HUES6 (cell line): ENCODE measurements around the gene CETP.
A peak's percentile ranks its signal among the peaks of the same experiment; 100 is the strongest.
"Not testable (repeated sequence)": the region's sequence is repeated elsewhere in the genome, so short reads cannot be mapped to it uniquely, and the experiment has no call there.

Experiments used
- H3K27ac ChIP-seq: 2 replicates; pipeline ENCODE4 v1.7.0; 2013; ENCODE audit warnings: low read depth, mild to moderate bottlenecking, low read length, inconsistent platforms
- H3K27me3 ChIP-seq: 2 replicates; pipeline ENCODE4 v1.6.1; 2013; ENCODE audit warnings: low read length; ENCODE audit not compliant: control insufficient read depth, insufficient read depth
- H3K36me3 ChIP-seq: 2 replicates; pipeline ENCODE4 v1.6.1; 2013; ENCODE audit warnings: low read length; ENCODE audit not compliant: control insufficient read depth, insufficient read depth
- H3K4me1 ChIP-seq: 2 replicates; pipeline ENCODE4 v1.6.1; 2013; ENCODE audit warnings: low read length; ENCODE audit not compliant: control insufficient read depth, insufficient read depth
- H3K4me3 ChIP-seq: 2 replicates; pipeline ENCODE4 v1.5.1; 2013; ENCODE audit warnings: low read depth, low read length
- H3K9ac ChIP-seq: one replicate; pipeline ENCODE4 v1.6.1; 2013; ENCODE audit warnings: mild to moderate bottlenecking, low read length
- H3K9me3 ChIP-seq: 2 replicates; pipeline ENCODE4 v1.6.1; 2013; ENCODE audit warnings: low read depth, low read length; ENCODE audit not compliant: control insufficient read depth, insufficient read depth

The CETP gene

GRCh38 chr16:56929639-56930038, 32.1 kb upstream of the CETP start:
- H3K9ac ChIP-seq: no peak overlapping the region
- H3K27me3 ChIP-seq: no peaks in the 10 kb centered on the region
- H3K4me1 ChIP-seq: peaks cover 17% of the 10 kb centered on the region
- H3K4me3 ChIP-seq: no peak overlapping the region
- no peak overlapping the region for H3K27ac ChIP-seq
- no peaks in the 10 kb centered on the region for H3K9me3 ChIP-seq
- no peaks in the 10 kb centered on the region for H3K36me3 ChIP-seq

DNA sequence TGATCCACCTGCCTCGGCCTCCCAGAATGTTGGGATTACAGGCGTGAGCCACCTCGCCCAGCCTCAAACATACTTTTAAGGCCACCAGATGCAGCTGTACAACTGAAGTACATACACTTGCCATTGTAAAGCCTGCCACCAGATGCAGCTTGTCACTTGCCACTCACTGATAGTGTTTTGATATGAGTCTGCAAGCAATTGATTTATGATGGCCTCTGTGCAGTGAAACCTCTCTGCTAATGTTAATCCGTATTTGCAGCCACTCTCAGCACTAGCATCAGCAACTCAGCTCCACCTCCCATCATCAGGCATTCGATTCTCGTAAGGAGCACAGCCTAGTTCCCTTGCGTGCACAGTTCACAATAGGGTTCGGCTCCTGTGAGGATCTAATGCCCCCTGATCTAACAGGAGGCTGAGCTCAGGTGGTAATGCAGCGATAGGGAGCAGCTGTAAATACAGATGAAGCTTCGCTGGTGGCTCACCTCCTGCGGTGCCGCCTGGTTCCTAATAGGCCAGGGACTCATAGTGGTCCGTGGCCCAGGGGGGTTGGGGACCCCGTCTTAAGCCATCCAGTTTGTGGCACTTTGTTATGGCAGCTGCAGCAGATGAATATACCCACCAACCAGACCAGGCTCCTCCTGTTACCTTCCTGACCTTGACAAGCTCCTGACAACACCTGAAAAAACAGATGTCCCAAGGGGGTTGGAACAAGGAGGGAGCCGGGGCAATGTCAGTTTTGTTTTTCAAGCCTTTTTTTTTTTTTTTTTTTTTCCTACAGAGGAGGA, 31.1 kb upstream of the CETP start:
- Histone ChIP-seq H3K9me3 (no peaks in the 10 kb centered on the region), H3K4me3 (no peak overlapping the region), H3K27ac (no peak overlapping the region), H3K27me3 (no peaks in the 10 kb centered on the region), H3K9ac (no peak overlapping the region), H3K36me3 (peaks cover 8% of the 10 kb centered on the region), H3K4me1 (peaks cover 17% of the 10 kb centered on the region)

DNA sequence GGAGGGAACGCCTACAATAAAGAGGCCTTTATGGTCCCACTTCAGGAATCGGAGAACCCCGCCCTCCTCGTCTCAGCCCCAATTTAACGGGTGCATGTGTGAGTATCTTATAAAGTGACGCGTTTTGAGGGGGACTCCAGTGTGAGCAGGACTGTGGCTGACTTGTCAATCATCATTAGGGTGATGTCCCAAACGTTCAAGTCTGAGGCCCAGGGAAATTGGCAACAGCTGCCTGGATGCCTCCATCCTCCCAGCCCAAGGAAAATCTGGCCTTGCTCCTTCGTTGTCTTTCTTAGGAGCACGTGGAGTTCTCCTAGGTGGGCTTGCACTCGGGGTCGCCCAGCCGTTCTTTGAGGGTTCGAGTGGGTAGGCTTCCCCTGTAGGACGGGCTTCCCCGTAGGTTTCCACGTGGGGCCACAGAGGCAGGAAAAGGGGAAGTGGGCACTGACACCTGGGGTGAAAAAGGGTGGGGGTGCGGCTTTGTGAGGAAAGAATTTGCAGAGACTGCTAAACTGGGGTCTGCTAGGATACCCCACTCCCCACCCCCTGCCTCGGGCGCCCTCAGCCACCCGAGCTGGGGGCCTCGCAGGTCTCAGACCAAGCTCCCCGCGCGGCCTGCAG, 30.4 kb upstream of the CETP start:
- Histone ChIP-seq H3K4me3 (peak overlapping the region; percentile 97), H3K27ac (peak overlapping the region; percentile 94)

DNA sequence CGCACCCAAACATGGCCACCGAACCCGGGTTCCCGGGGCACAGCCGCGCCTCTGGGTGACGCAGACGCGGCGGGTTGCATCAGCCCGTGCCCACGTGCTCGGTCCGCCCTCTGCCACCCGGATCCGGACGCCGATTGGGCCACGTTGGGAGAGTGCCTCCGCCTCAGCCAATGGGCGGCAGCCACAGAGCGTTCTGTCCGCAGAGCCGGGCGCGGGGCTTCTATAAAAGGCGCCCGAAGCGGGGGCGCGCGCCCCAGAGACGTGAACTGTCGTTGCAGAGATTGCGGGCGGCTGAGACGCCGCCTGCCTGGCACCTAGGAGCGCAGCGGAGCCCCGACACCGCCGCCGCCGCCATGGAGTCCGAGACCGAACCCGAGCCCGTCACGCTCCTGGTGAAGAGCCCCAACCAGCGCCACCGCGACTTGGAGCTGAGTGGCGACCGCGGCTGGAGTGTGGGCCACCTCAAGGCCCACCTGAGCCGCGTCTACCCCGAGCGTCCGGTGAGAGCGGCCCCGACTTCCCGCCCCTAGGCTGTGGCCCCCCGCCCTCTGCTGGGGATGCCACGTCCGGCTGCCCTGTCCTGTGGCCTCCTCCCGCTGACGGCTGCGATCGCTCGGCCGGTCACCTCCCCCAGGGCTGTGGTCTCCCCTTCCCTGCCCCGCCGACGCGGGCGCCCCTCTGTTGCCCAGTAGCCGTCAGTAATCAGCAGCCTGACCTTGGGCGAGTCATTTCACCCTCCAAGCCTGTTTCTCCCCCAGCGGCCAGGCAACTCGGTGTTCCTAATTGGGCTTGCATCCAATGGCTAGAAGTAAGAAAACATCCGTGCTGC, 29.6 kb upstream of the CETP start, which contains the start of gene HERPUD1:
Gene HERPUD1, plus strand, starts transcription at position 251 of the 829 bp plus-strand sequence. Its CDS starts 103 bp downstream, at position 354.
- Histone ChIP-seq H3K4me1 (peaks cover 17% of the 10 kb centered on the region), H3K27me3 (no peaks in the 10 kb centered on the region), H3K4me3 (peak within 1 kb of the TSS; percentile 97), H3K27ac (peak within 1 kb of the TSS; percentile 94), H3K9me3 (no peaks in the 10 kb centered on the region), H3K9ac (peak within 1 kb of the TSS; percentile 97), H3K36me3 (peaks cover 23% of the 10 kb centered on the region)

More for the DNA sequence above, 30.4 kb upstream of the CETP start:
- no peaks in the 10 kb centered on the region for H3K9me3 ChIP-seq
- peaks cover 15% of the 10 kb centered on the region for H3K36me3 ChIP-seq
- peak overlapping the region; percentile 90 for H3K9ac ChIP-seq
- H3K27me3 ChIP-seq: no peaks in the 10 kb centered on the region
- H3K4me1 ChIP-seq: peaks cover 17% of the 10 kb centered on the region

DNA sequence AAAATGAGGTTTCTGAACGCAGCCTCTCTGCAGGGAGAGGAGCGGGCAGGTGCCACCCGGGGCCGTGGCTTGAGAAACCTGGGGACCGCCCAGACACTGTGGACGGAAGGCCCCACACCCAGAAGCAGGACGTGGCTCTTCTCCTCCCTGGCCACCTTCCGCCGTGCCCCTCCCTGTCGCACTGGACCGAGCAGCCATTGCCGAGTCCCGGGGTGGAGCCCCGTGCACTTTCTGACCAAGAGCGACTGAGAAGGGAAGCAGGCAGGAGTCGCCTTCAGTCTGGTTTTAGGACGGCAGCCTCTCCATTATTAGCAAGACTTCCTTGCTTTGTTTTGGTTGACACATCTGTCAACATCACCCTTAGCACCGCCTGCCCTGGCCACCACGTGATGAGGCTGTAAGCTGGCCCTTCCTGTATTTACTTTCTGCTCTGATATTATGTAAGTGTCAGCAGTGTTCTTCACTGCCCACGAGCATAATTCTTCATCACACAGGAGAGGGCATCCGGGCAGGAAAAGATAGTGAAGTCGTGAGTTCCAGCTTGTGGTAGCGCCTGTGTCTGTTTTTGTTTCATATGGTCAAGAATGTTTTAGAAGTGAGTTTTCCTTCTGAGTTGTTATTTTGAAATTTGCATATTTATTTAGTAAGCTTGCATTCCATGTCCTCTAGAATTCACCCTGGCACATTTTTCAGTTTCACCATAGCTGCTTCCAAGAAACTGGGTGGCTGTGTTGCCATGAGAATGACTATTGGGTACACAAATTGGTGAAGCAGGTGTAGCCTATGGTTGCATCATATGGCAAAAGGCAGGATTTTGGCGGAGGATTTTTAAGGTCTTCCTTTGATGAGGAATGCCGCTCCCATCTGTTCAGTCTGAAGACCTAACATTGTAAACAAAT, 28.8 kb upstream of the CETP start:
- Histone ChIP-seq H3K27me3 (no peaks in the 10 kb centered on the region), H3K9ac (peak overlapping the region; percentile 97), H3K9me3 (no peaks in the 10 kb centered on the region), H3K4me3 (peak overlapping the region; percentile 97), H3K27ac (peak overlapping the region; percentile 94), H3K4me1 (peaks cover 17% of the 10 kb centered on the region), H3K36me3 (peaks cover 31% of the 10 kb centered on the region)

- H3K9ac ChIP-seq: no peak overlapping the region
- peaks cover 17% of the 10 kb centered on the region for H3K4me1 ChIP-seq
- no peaks in the 10 kb centered on the region for H3K27me3 ChIP-seq
- no peaks in the 10 kb centered on the region for H3K9me3 ChIP-seq
- H3K4me3 ChIP-seq: peak overlapping the region; percentile 97
- H3K27ac ChIP-seq: no peak overlapping the region
- H3K36me3 ChIP-seq: peaks cover 42% of the 10 kb centered on the region
Measured at GRCh38 chr16:56933828-56934598, 27.7 kb upstream of the CETP start.

DNA sequence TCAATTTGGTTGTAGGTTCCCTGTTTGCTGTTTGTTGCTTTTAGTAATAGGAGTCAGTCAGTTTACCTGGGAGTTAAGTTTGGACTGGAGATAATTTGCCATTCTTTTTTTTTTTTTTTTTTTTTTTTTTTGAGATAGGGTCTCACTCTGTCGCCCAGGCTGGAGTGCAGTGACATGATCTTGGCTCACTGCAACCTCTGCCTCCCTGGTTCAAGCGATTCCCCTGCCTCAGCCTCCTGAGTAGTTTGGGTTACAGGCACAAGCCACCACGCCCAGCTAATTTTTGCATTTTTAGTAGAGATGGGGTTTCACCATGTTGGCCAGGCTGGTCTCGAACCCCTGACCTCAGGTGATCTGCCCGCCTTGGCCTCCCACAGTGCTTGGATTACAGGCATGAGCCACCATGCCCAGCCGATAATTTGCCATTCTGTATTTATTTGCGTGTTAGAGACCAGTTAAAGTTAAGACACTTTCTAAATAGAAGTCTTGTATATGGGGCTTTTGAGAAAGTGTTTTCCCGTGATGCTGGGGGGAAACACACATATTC, 27.1 kb upstream of the CETP start:
- H3K4me3 ChIP-seq: peak overlapping the region; percentile 97; the same call in 1 of the 2 replicates
- H3K36me3 ChIP-seq: peaks cover 48% of the 10 kb centered on the region

GRCh38 chr16:56935201-56935600, 26.5 kb upstream of the CETP start:
- no peak overlapping the region for H3K4me3 ChIP-seq
- H3K36me3 ChIP-seq: peaks cover 54% of the 10 kb centered on the region
- no peak overlapping the region for H3K27ac ChIP-seq
- no peaks in the 10 kb centered on the region for H3K9me3 ChIP-seq
- H3K27me3 ChIP-seq: no peaks in the 10 kb centered on the region
- no peak overlapping the region for H3K9ac ChIP-seq
- H3K4me1 ChIP-seq: peaks cover 17% of the 10 kb centered on the region

More for the DNA sequence above, 27.1 kb upstream of the CETP start:
- not testable (repeated sequence) for H3K27me3 ChIP-seq, H3K9me3 ChIP-seq, H3K27ac ChIP-seq, H3K9ac ChIP-seq
- H3K4me1 ChIP-seq: peaks cover 17% of the 10 kb centered on the region

GRCh38 chr16:56936491-56936890, 25.3 kb upstream of the CETP start:
- H3K4me3 ChIP-seq: no peak overlapping the region
- H3K27me3 ChIP-seq: no peaks in the 10 kb centered on the region
- H3K27ac ChIP-seq: no peak overlapping the region
- no peaks in the 10 kb centered on the region for H3K9me3 ChIP-seq
- H3K36me3 ChIP-seq: peaks cover 66% of the 10 kb centered on the region
- peaks cover 5% of the 10 kb centered on the region for H3K4me1 ChIP-seq
- no peak overlapping the region for H3K9ac ChIP-seq
